ENCODE measurements around the gene TMEM9. TPM values are rescaled to one million over a fixed set of nuclear protein-coding genes. Genes with fewer than 3 reads are reported as not detected.
A peak's percentile ranks its signal among the peaks of the same experiment; 100 is the strongest.

The TMEM9 gene
- total RNA-seq (2014; rRNA removed; shearing (Covaris generic)), result 140 and 141 TPM in 2 replicates

DNA sequence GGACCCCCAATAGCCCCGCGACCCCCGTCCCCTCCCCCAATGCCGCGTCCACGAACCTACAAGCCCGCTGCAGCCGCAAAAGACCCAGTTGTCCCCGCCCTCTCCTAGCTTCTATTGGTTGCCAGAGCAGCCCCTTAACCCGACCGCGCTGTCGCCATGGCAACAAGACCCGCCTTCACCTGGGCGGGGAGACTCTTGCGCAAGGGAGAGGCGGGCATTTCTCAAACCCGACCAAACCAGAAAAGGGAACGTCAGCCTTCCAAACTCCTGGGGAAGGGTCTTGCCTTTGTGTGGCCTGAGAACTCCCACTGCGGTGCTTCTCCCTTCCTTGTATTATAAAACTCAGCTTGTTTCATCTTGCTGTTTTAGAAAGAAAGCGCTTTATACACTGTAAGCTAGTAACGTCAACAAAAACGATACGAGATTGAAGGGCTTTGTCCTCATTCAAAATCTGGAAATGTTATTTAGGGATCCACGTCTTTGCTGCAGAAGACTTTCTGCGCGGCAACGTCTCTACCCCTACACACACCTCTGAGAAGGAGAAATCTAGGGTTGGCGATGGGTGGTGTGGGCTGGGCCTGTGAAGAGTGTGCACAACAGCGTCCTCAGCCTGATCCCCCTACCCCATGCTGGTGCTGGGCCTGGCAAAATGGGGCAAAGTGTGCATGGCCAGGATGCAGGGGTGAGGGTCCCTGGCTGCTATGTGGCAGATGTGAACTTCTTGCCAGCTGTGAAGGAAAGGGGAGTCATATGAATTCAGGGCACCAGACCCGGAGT, at the start of gene TMEM9:
TMEM9 (minus strand) TSS at position 86 of the 777 bp plus-strand sequence. CDS start 551 bp downstream, outside the sequence.
- DNase-seq (ENCODE audit: low spot score), result peak; percentile 98

GRCh38 chr1:201198598-201198997, 44.3 kb upstream of the TMEM9 start:
- DNase-seq (ENCODE audit: low spot score), result no peak

DNA sequence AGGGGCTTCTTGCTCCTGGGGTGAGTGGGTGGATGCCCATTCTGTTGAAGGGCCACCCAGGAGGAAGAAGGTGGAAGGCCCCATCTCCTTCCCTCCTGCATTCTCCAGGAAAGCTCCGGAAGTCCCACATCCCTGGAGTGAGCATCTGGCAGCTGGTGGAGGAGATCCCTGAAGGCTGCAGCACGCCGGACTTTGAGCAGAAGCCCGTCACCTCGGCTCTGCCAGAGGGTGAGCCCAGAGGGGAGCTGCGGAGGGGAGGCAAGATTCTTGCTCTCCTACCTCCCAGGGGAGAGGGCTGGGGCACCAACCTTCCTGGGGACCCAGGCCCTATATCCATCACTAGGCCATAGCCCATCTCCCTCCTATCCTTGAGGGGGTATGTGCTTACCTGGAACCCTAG, 39.8 kb upstream of the TMEM9 start:
- DNase-seq (ENCODE audit: low spot score), result no peak

GRCh38 chr1:201192261-201192788, 38.1 kb upstream of the TMEM9 start:
- no peak for DNase-seq (ENCODE audit: low spot score)

GRCh38 chr1:201191653-201192260, 37.5 kb upstream of the TMEM9 start:
- no peak for DNase-seq (ENCODE audit: low spot score)

GRCh38 chr1:201190624-201191051, 36.4 kb upstream of the TMEM9 start, which contains the start of gene IGFN1:
Gene IGFN1, plus strand, starts transcription at chr1:201190824. Its CDS starts 2,470 bp downstream, at chr1:201193294.
- DNase-seq (ENCODE audit: low spot score), result no peak

DNA sequence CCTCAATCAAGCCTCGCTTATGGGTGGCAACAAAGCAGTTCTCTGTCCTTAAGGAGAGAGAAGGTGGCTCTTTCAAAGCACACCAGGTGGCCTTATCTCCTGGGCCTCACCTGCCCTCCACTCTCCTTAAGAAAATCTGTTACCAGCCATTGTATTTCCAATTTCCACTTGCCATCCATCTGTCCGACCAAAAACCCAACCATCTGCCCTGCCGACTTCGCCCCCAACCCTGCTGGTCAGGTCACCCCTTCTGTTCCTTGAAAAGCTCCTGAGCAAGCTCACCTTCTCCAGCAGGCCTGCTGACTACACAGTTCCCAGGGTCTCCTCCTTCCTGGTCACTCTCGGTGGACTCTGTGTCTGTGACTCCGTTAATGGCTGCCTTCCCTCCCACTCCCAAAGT, 35.7 kb upstream of the TMEM9 start:
- no peak for DNase-seq (ENCODE audit: low spot score)

GRCh38 chr1:201189085-201189484, 34.8 kb upstream of the TMEM9 start:
- no peak for DNase-seq (ENCODE audit: low spot score)

- no peak for DNase-seq (ENCODE audit: low spot score)
These were observed 31.9 kb upstream of the TMEM9 start for GRCh38 chr1:201186192-201186591.

DNA sequence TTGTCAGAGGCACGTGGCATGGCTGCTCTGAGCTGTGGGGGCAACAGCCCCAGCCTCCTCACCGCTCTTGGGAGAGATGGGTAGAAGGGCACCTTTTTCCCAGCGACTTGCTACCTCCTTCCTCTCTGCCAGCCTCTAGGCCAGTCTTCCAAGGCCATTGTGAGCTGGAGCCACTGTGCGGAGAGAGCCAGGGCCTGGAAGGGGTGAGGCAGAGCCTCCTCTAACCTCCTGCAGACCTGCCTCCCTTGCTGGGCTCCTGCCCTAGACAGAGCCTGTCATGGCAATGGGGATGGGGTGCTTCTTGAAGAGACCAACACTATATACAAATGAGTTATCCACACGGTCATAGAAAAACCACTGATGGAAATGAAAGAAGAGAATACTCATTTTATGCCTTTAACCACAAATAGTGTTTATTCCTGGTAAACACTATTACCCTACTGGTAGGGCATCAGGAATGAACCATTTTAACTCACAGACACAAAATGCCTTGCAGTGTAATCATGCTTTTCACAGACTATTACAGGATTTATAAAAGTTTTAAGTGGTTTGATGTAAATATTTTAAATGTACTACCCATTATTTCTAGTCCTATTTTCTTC, 31.4 kb upstream of the TMEM9 start:
- DNase-seq (ENCODE audit: low spot score), result no peak

- DNase-seq (ENCODE audit: low spot score), result no peak
These were observed 30.8 kb upstream of the TMEM9 start for GRCh38 chr1:201185123-201185453.

GRCh38 chr1:201184307-201185122, 30.2 kb upstream of the TMEM9 start:
- peak; percentile 72 for DNase-seq (ENCODE audit: low spot score)

GRCh38 chr1:201183753-201184152, 29.5 kb upstream of the TMEM9 start:
- DNase-seq (ENCODE audit: low spot score), result no peak

DNA sequence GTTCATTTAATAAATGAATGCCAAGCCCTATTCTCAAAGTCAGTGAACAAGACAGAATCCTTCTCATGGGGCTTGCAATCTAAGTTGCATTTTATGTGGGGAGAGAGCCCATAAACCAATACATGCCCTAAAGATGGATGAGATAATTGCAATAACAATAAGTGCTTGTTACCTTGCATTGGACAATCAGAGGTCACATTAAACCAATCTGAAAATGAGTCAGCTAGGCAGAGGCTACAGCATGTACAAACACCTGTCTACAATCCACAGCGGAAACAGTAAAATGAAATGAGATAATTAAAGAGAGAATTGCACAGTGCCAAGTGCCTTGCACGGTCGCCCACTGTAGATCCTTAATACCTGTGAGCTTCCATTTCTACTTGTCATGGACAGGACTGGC, 28.9 kb upstream of the TMEM9 start:
- DNase-seq (ENCODE audit: low spot score), result no peak

GRCh38 chr1:201181726-201182125, 27.5 kb upstream of the TMEM9 start:
- DNase-seq (ENCODE audit: low spot score), result no peak

GRCh38 chr1:201181323-201181722, 27.0 kb upstream of the TMEM9 start:
- DNase-seq (ENCODE audit: low spot score), result no peak

GRCh38 chr1:201180901-201181300, 26.6 kb upstream of the TMEM9 start:
- no peak for DNase-seq (ENCODE audit: low spot score)

DNA sequence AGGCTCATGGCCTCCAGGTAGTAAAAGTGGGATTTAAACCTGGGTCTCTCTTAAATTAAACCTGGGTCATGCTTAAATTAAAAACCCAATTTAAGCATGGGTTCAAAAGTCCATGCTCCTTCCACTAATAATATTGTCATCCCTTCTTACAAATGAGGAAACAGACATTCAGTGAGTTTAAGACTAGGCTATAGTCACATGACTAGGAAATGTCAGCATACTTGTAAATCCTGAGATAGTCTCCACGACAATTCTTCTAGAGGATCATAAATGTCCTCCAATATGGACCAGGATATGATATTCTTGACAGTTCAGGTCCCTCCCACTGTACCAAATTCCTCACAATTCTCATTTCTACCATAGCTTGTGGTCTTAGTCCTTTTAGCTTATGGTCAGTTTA, 25.9 kb upstream of the TMEM9 start:
- no peak for DNase-seq (ENCODE audit: low spot score)

GRCh38 chr1:201178718-201179117, 24.4 kb upstream of the TMEM9 start:
- DNase-seq (ENCODE audit: low spot score), result no peak

GRCh38 chr1:201176940-201177339, 22.7 kb upstream of the TMEM9 start:
- no peak for DNase-seq (ENCODE audit: low spot score)

DNA sequence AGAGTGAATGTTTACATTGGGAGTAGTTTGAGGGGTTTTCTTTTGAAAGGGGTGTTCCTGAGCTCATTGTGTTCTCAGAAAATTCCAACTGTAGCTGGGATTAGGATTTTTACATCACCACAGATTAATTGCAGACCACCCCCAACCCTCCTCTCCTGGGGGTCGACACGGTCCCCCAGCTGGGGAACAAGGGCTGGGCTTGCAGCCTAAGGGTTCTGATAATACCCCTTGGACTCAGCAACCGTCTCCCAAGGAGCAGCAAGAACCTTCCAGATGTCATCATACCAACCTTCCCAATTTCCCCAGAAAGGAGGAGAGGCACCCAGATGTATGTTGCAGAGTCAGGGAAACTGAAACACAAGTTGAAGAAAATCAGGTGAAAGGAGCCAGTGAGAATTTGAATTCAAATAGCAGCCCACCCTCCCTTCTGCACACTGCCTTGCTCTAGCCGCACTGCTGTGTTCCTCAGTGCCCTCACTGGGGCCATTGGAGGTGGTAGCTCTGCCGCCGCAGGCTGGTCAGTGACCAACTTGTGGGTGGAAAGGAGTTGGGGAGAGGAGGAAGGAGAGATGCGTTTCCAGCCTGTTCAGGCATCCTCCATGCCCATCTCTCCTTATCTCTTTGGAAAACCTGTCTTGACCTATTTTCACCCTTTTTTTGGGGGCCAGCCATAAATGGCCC, 21.7 kb upstream of the TMEM9 start:
- no peak for DNase-seq (ENCODE audit: low spot score)

Measured in HT-29 (cell line).